OCI-LY7 (cell line): Measurements from ENCODE around the gene NFX1.

ENCODE experiments used
- CTCF ChIP-seq: fragments of 200-600 bp; sonication (generic); conservative IDR thresholded peaks from 2 replicates; pipeline ENCODE4 v1.5.1; 2014; ENCODE audit warnings: mild to moderate bottlenecking, antibody characterized with exemption, low read length, moderate library complexity, mixed read lengths
- EZH2phosphoT487 ChIP-seq: fragments of 200-600 bp; sonication (generic); IDR thresholded peaks from 2 replicates; pipeline ENCODE4 v1.6.1; 2018; ENCODE audit warnings: low read depth, borderline replicate concordance, mild to moderate bottlenecking, mixed run types, antibody characterized with exemption, low read length, moderate library complexity, mixed read lengths

GRCh38 chr9:33318781-33319180 lies 28.5 kb downstream of the NFX1 start:
- TF ChIP-seq EZH2phosphoT487 (no peak), CTCF (no peak)
